ENCODE data around the gene TIMM8B.
"Not testable (repeated sequence)": the region's sequence is repeated elsewhere in the genome, so short reads cannot be mapped to it uniquely, and the experiment has no call there.

TIMM8B gene

GRCh38 chr11:112073941-112074811 is 12.4 kb downstream of the TIMM8B start, which contains the start of the genes NKAPD1 and PIH1D2:
TSS of gene NKAPD1 (plus strand) at chr11:112074299. CDS start at chr11:112075575, 1,276 bp downstream.
TSS of gene PIH1D2 (minus strand) at chr11:112074017. CDS start at chr11:112073174, 843 bp downstream.
- peak; percentile 72 for DNase-seq

GRCh38 chr11:112062923-112063322 is 23.6 kb downstream of the TIMM8B start:
- no peak for DNase-seq

- no peak for DNase-seq
Measured at GRCh38 chr11:112058103-112058502, 28.5 kb downstream of the TIMM8B start.

- no peak for DNase-seq
Measured at GRCh38 chr11:112057170-112057569, 29.4 kb downstream of the TIMM8B start.

- DNase-seq: no peak
Measured at GRCh38 chr11:112051768-112052167, 34.8 kb downstream of the TIMM8B start.

- no peak for DNase-seq
Measured at GRCh38 chr11:112050721-112051120, 35.8 kb downstream of the TIMM8B start.

- DNase-seq: no peak
Measured at GRCh38 chr11:112049777-112050176, 36.8 kb downstream of the TIMM8B start.

GRCh38 chr11:112048256-112048655 is 38.3 kb downstream of the TIMM8B start:
- DNase-seq: not testable (repeated sequence)

- DNase-seq: not testable (repeated sequence)
Measured at GRCh38 chr11:112046647-112047046, 39.9 kb downstream of the TIMM8B start.

GRCh38 chr11:112044961-112045360 is 41.6 kb downstream of the TIMM8B start:
- DNase-seq: no peak

- no peak for DNase-seq
Measured at GRCh38 chr11:112042961-112043304, 43.6 kb downstream of the TIMM8B start.

- DNase-seq: no peak
Measured at GRCh38 chr11:112042161-112042960, 44.2 kb downstream of the TIMM8B start.

GRCh38 chr11:112037527-112037926 is 49.0 kb downstream of the TIMM8B start:
- DNase-seq: no peak
